ENCODE data around the gene ABHD10. TPM values are rescaled to one million over a fixed set of nuclear protein-coding genes. Genes with fewer than 3 reads are reported as not detected.

Gene ABHD10
- 29.6 TPM for total RNA-seq

DNA sequence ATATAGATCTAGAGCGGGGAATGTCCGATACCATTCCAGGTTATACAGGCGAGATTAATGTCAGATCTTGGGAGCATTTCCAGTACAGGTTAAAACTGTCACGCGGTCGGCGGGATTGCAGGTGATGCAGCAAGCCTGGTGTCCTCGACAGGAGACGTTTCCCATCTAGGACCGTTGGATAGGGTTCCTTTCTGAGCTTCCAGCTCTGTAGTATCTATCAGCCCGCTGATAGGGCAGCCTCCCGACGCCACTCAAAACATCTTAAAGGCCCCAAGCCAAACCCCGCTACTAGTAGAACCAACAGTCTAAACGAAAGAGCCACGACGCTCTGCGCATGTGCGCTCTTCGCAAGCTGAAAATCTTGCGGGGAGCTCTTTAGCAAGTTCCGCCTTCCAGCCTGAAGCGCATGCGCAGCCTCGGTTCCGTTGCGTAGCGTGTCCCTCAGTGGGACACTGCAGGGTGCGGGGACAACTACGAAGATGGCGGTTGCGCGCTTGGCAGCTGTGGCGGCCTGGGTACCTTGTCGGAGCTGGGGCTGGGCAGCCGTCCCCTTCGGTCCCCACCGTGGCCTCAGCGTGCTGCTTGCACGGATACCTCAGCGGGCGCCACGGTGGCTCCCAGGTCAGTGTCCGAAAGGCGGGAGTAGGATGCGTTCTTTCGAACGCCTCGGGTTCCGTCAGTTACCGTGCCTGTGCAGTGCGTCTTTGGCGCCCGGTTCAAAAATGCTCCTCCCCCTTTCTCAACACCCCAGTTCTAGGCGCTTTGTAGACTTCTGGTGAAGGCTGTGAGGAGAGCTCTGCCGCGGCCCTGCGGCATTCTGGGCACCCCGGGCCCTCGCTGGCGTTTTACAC, at the start of gene ABHD10:
Gene ABHD10, plus strand, starts transcription at position 444 of the 851 bp plus-strand sequence. Its CDS starts 36 bp downstream, at position 480.
- DNase-seq (ENCODE audit: low read depth in 2 of 3, low spot score in 2 of 3): peak; percentile 96 to 99 (median 99)

DNA sequence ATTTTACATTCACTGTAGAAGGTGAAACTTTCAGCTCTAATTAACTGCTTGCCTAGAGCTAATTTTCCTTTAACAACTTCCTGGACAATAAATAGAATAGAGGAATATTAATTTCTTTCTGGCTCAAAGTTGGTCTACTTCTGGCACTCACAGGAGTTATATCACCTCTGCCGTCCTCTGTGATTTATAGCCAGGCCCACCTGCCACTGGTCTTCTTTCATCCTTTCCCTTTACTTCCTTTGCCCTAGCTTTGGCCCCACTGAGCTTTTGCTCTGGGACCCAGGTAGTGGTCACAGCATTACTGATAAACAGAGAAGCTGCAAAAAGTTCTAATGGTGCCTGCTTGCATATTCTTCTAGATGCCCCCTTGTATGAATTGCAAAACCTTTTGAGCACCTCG, 49.3 kb upstream of the ABHD10 start:
- DNase-seq (ENCODE audit: low read depth in 2 of 3, low spot score in 2 of 3): no peak

DNA sequence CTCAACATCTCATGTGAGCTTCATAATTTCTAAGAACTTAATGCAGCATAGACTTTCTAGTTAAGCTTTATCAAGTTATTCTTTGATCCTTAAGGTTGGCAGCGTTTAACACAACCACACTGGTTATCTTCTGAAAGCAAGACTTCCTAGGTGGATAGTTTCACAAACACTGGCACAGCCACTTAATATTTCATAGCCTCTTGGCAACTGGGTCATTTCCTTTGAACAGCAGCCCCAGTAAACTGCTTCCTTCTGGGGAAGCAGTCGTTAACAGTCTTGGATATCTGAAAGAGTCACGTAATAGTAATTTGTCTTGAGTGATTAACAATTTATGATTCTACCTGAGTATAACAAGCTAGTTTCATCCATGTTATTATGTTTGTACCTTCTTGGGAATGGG, 45.9 kb upstream of the ABHD10 start:
- peak in 2 of 3 donors; percentile 16 to 64 for DNase-seq (ENCODE audit: low read depth in 2 of 3, low spot score in 2 of 3)

DNA sequence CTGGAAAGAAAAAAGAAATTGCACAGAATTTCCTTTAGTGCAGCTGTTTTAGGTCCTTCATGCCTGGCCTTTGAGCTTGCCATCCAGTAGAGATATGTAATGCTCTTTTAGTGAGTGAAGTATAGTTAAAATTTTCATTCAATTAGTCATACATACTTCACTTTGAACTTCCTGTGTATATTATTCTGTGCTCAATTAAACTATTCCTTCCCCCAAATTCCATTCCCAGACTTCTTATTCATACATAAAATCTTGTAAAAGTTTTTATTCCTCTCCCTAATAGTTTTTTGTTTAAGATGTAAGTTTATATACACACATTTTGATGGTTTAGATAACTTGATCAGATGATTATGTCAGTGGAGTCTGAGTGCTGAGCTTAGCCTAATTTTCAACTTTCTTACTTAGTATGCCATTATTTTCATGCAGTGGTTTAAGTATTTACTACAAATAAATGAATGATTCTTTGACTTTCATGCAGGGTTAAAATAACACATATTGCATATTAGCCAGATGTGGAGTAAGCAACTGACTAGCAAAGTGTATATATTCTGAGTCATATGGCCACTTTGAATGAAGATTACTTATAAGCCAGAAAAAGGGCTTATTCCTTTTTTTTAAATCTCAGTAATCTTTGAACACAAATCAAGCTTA, 42.5 kb upstream of the ABHD10 start:
- no peak for DNase-seq (ENCODE audit: low read depth in 2 of 3, low spot score in 2 of 3)

DNA sequence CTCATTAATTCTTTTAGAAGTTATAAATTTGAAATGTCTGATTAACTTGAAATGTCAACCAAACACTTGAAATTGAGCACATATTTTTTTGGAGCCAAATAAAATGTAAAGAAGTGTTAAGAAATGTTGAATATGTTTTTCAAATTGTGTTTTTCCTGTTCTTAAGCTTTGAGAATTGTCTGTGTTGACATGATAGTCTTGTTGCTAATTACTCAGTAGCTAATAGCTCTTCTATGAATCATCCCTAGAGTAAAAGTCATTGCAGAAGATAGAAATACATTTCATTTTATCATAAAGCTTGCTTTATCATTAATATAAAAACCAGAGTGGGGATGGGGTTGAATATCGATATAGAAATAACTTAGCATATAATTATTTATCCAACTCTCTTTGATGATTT, 41.9 kb upstream of the ABHD10 start:
- no peak for DNase-seq (ENCODE audit: low read depth in 2 of 3, low spot score in 2 of 3)

DNA sequence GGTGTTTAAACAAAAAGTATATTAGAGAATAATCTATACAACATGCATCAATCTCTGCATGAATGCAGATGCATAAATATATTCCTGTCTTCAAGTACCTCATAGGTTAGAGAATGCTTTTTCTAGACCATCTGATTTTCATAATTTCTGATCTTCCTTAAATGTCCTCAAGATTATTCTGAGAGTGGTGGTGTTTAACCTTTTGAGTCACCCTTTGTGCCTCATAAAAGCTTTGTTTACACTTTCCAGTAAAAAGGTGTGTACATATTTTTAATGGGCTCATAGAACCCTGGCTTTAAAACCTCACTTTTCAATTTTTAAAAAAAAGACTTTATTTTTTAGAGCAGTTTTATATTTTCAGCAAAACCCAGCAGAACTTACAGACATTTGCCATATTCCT, 41.0 kb upstream of the ABHD10 start:
- DNase-seq (ENCODE audit: low read depth in 2 of 3, low spot score in 2 of 3): no peak

DNA sequence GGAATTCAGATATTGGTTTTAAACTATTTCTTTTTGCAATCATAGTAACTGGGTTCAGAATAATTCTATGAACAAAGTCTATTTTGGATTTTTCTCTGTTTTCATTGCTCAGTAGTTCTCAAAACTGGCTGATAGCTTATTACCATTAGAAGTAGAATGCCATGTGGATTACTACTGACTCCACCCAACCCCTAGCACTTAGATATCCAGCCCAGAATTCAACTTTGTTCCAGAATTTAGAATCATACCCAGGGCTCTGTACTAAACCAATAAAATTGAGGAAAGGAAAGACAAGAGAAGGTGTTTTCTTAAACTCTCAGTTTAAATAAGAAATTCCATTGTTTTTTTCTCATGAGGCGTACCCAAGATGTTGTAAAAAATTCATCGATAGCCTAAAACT, 39.0 kb upstream of the ABHD10 start:
- no peak for DNase-seq (ENCODE audit: low read depth in 2 of 3, low spot score in 2 of 3)

DNA sequence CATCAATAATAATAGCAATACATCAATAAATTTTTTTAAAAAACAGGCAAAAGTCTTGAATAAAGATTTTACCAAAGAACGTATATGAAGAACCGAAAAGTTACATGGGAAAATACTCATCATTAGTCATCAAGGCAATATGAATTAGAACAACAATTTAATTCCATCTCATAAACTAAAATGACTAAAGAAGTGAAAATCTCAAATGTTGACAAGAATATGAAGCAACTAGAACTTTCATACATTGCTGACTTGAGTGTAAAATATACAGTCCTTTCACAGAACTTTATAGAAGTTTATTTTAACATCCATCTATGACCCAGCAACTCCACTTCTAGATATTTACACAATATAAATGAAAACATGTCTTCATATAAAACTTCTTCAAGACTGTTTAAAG, 35.3 kb upstream of the ABHD10 start:
- no peak for DNase-seq (ENCODE audit: low read depth in 2 of 3, low spot score in 2 of 3)

DNA sequence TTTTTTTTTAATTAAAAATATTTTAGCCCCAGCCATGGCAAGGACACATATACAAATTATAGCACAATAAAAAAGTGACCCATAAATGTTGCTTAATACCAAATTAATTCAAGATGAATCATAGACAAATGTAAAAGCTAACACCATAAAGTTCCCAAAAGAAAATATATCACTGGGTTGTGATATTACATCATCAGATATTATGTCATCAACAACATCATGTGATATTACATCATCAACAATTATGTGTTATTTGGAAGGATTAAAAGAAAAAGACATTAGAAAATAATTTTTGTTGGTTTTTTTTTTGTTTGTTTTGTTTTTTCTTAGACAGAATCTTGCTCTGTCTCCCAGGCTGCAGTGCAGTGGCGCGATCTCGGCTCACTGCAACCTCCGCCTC, 34.5 kb upstream of the ABHD10 start:
- DNase-seq (ENCODE audit: low read depth in 2 of 3, low spot score in 2 of 3): no peak

DNA sequence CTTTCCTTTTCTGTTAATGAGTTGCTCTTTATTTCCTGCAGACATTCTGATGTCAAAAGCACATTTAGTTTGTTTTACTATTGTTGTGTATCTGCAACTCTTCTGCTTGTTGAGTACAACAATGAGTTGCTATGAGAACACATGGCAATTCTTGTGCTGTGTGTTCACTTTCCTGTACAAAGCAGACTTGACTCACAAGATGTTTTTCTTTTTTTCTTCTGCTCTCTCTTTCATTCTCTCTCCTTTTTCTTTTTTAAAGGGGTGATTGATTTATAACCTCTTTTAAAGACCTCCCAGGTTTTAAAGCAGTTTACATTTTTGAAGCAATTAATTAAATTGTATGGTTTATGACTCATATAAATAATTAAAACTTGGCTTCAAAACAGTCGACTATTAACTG, 31.6 kb upstream of the ABHD10 start:
- DNase-seq (ENCODE audit: low read depth in 2 of 3, low spot score in 2 of 3): no peak

DNA sequence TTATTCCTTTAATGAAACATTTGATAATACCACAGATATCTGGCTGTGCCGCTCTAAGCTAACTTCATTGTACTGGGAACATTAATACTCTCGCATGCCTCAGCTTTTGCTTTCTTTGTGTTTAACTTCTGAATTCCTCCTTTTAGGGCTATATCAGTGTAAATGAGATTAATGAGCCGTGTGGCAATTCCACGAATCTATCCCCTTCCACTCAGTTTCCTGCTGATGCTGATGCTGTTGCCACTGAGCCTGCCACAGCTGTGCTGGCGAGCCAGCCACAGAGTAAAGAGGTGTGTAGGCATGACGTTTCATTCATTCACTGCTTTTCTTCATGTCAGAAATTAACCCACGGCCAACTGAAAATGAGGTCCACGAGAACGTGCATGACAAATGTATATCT, 30.0 kb upstream of the ABHD10 start:
- DNase-seq (ENCODE audit: low read depth in 2 of 3, low spot score in 2 of 3): no peak

DNA sequence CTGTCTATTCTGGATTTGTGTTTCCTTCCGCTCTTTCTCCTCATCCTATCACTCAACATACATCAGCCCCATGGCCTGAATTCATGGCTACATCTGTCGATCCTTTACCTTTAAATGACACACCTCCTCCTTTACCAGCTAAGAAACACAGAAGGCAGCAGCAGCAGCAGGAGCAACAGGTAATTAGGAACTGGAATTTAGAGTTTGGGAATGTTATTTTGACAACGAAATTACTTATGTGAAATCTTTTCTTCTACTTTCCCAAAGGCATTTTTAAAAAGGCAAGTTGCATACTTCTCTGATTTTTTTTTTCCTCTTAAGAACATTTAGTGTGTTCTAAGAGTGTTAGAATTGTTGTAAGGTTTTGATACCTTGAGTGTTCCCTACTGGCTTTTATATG, 29.1 kb upstream of the ABHD10 start:
- no peak for DNase-seq (ENCODE audit: low read depth in 2 of 3, low spot score in 2 of 3)

DNA sequence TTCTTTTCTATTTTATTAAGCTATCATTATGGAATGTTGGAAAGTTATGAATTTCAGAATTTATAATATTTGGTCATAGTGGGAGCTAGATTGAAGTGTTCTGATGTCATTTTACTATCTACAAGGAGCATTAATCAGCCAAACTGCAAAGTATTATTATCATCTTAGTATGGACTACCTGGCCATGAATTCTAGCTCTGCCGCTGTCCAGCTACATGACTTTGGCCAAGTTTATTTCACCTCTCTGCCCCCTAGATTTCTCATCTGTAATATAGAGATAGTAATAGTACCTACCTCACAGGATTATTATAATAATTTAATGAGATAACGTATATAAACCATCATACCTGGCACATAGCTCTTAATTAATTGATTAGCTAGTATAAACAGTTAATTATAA, 27.8 kb upstream of the ABHD10 start:
- DNase-seq (ENCODE audit: low read depth in 2 of 3, low spot score in 2 of 3): no peak

DNA sequence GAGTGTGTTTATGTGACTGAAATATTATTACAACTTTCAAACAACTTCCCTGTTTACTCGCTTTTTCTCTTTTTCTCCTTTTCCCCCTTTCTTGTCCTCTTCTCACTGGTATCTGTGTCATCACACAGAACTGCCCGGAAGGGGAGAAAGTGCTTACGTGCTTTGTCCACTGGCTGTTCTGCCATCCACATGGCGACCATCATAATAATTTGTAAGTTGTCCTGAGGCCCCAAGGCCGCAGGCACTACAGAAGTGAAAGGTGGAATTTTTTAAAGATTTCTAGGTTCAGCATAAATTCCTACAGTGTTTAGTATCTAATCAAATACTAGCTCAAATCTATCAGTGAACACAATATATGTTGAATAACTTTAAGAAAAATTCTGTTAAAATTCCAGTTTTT, 26.7 kb upstream of the ABHD10 start:
- DNase-seq (ENCODE audit: low read depth in 2 of 3, low spot score in 2 of 3): no peak

DNA sequence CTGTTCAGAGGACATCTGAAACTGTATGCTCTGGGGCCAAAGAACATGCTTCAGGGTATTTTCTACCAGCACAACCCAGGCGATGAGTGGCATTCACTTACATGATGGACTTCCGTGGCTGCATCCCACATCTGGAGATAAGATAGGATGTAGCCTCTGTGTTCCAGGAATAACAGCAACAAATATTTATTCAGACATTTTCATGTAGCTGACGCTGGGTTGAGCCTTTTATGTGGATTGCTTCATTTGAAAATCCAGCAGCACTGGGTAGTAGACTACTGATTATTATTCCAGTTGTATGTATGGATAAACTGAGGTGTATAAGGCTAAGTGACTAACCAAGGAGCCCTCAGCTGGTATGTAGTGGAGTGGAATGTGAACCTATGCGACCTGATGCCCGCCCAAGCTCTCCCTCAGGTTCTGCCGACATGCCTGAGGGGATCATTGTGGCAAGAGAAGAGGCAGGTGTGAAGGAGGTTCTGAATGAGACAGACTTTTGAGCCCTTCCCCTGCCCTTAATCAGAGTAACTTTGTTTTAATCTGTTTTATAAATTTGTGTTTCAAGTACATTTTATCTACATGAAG, 25.9 kb upstream of the ABHD10 start:
- DNase-seq (ENCODE audit: low read depth in 2 of 3, low spot score in 2 of 3): no peak

DNA sequence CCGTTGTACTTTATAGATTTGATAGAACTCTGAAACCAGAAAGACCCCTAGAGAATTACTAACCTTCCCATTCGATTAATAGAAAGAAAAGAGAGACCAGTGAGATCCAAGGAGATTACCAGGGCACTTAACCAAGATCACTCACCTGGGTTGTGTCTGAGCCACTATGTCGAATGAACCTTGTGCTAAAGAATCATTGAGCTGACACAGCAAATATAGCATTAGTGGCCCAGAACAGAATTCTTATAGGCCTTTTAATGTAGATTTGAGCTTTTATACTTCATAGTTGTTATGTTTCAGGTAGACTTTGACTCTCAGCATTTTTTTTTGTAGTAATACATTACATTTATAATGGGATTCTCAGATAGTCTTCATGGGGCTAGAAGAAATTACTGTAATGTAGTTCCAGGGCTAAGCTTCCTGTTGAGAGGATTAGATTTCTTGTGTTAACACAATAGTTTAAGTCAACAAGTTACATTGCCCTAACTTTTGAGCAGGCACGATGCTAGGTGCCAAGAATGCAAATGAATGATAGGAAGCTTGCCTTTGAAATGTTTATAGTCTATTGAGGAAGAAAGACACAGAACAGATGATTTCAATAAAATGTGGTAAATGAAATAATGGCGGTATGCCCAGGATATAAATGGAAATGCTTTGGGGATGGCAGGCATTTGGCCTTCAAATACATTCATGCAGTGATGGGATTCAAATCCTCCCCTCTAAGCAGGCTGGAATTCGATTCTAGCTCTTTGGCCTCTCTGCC, 24.4 kb upstream of the ABHD10 start:
- DNase-seq (ENCODE audit: low read depth in 2 of 3, low spot score in 2 of 3): no peak

DNA sequence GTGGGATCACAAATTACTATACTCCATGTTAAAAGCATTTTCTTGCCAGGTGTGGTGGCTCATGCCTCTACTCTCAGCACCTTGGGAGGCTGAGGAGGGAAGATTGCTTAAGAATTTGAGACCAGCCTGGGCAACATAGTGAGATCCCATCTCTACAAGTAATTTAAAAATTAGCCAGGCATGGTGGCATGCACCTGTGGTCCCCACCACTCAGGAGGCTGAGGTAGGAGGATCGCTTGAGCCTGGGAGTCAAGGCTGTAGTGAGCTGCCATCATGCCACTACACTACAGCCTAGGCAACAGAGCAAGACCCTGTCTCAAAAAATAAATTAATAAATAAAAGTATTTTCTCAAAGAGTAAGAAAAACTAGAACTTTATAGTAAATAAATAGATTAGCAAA, 22.9 kb upstream of the ABHD10 start:
- no peak for DNase-seq (ENCODE audit: low read depth in 2 of 3, low spot score in 2 of 3)

DNA sequence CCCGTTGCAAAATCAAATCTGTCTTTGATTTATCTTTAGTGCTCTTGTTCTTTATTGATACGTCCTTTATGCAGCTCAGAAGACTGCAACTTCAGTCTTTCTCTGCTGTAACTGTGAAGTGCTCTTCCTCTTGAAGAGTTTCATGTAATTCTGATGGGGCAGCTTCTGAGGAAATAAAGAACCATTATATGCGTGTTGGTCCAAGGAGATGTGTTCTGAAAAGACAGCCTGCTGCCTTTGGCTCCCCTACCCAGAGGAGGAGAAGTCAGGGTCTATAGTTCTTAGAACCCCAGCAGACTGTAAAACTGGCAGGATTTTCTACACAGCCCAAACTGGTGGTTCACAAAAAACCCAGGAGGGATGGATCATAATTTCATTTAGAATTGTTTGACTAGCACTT, 22.4 kb upstream of the ABHD10 start:
- DNase-seq (ENCODE audit: low read depth in 2 of 3, low spot score in 2 of 3): no peak

DNA sequence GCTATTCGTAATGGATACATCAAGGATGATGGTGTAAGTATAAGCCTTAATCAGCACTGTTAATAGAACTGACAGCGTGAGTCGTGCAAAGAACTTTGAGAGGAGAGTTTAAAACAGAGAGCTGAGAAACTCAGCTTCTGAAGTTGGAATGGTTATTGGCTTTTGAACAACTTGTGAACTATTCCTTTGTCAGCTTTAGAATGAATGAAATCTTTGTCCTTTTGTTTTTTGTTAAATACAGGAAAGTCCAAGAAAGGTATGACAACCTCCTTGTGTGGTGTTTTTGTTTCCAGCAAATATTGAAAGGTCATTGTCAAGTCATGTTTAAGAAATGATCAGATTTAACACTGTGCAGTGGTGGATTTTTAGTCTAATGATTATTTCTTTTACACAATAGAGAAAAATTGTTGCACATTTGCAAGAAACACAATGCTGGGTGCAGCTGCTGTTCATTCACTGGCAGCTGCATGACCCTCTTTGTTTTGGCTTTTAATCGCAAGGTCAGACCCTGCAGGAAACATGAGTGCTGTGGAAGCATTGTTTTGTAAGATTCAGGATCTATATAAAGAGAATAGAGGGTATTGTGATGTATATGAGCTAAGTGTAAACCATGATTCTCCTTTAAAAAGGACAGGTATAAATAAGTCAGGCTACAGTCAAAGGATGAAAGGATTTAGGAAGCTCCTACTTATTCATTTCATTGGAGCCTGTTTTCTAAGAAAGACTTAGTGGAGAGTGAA, 21.7 kb upstream of the ABHD10 start:
- DNase-seq (ENCODE audit: low read depth in 2 of 3, low spot score in 2 of 3): no peak

DNA sequence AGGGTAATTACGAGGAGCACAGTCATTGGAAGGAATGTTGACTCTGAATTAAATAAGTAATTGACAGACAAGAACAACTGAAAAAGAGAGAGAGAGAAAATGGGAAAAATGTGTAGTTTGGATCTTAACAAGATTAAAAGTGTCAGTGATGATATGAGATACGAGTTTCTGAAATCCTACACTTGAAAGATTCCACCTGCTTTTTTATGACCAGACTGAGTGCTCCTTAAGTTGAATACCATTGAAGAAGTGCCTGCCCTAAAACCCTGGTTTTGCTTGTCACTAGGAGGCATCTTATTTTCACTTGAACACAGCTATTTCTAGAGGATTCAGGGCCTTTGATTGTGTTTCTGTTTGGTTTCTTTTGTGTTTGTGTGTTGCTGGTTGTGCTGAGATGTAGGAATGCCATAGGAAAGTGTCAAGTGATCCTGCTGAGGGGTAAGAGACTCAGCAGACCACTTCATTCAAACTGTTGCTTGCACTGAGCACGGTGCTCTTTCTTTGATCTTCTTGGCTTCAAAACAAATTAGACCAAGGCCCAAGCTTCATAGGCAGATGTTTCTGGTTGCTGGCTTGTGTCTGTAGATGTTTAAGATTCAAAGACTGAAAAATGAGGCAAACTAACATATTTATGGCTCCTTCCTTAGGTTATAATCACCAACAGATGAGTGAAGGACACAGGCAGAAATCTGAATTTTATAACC, 17.2 kb upstream of the ABHD10 start:
- DNase-seq (ENCODE audit: low read depth in 2 of 3, low spot score in 2 of 3): no peak

Data from hematopoietic multipotent progenitor cell (in vitro differentiated cells).